Liver (tissue), 3 donors: Measurements from ENCODE around the gene CSTPP1.

ENCODE experiments used
- CTCF ChIP-seq: fragments of 150-350 bp; IDR thresholded peaks from 2 replicates; pipeline ENCODE4 v1.5.1; 2017; ENCODE audit warnings: improper control_type of control experiment, low read depth, low read length; ENCODE audit not compliant: missing input control
- FOXA1 ChIP-seq: IDR thresholded peaks from 2 replicates; pipeline ENCODE4 v1.6.1; 2016; ENCODE audit warnings: antibody characterized with exemption
- TAF1 ChIP-seq: conservative IDR thresholded peaks from 2 replicates; pipeline ENCODE4 v1.6.1; 2016; ENCODE audit warnings: antibody characterized with exemption, mild to moderate bottlenecking
- donor health status: healthy.
- donor health status: healthy.

- TF ChIP-seq CTCF (no peak), TAF1 (no peak), FOXA1 (no peak)
Observed at GRCh38 chr11:47071791-47072261, 135.3 kb downstream of the CSTPP1 start.
